Stimulated activated CD4-positive, alpha-beta T cell treated with anti-CD3 and anti-CD28 coated beads, Interleukin-4, amount 100 ng/mL, for 24 hours (primary cell): ENCODE data around the gene KCNIP3.
"Not testable (repeated sequence)": the region's sequence is repeated elsewhere in the genome, so short reads cannot be mapped to it uniquely, and the experiment has no call there.

Experiments
- DNase-seq: peaks from one replicate; pipeline ENCODE4 v3.0.0-alpha.2; 2020

KCNIP3 gene

GRCh38 chr2:95348609-95349567 is 51.7 kb downstream of the KCNIP3 start:
- no peak for DNase-seq

- no peak for DNase-seq
These were observed 52.6 kb downstream of the KCNIP3 start for GRCh38 chr2:95349568-95350322.

GRCh38 chr2:95350368-95350767 is 53.2 kb downstream of the KCNIP3 start:
- no peak for DNase-seq

- no peak for DNase-seq
These were observed 53.8 kb downstream of the KCNIP3 start for GRCh38 chr2:95350774-95351597.

- DNase-seq: no peak
These were observed 54.4 kb downstream of the KCNIP3 start for GRCh38 chr2:95351598-95351915.

- DNase-seq: no peak
These were observed 55.3 kb downstream of the KCNIP3 start for GRCh38 chr2:95352310-95353054.

GRCh38 chr2:95353055-95353575 is 56.0 kb downstream of the KCNIP3 start:
- DNase-seq: no peak

GRCh38 chr2:95353613-95354468 is 56.7 kb downstream of the KCNIP3 start:
- no peak for DNase-seq

- no peak for DNase-seq
These were observed 57.3 kb downstream of the KCNIP3 start for GRCh38 chr2:95354469-95354901.

GRCh38 chr2:95354925-95355324 is 57.8 kb downstream of the KCNIP3 start:
- no peak for DNase-seq

GRCh38 chr2:95355486-95355885 is 58.3 kb downstream of the KCNIP3 start:
- DNase-seq: not testable (repeated sequence)

- no peak for DNase-seq
These were observed 59.9 kb downstream of the KCNIP3 start for GRCh38 chr2:95356821-95357700.

- no peak for DNase-seq
These were observed 60.7 kb downstream of the KCNIP3 start for GRCh38 chr2:95357717-95358280.

GRCh38 chr2:95359031-95359430 is 61.9 kb downstream of the KCNIP3 start:
- no peak for DNase-seq

- DNase-seq: no peak
These were observed 62.4 kb downstream of the KCNIP3 start for GRCh38 chr2:95359501-95359930.

- DNase-seq: no peak
These were observed 64.3 kb downstream of the KCNIP3 start for GRCh38 chr2:95361216-95361980.

GRCh38 chr2:95362486-95362885 is 65.3 kb downstream of the KCNIP3 start:
- DNase-seq: no peak

- DNase-seq: no peak
These were observed 69.4 kb downstream of the KCNIP3 start for GRCh38 chr2:95366514-95366913.
